Naive B cell (primary cell): ENCODE data around the gene ZBTB40. TPM values are rescaled to one million over a fixed set of nuclear protein-coding genes. Genes with fewer than 3 reads are reported as not detected.

Source experiments
- ATAC-seq, 2 donors: fragments of 150-1000 bp; cut with Tn5 transposase; 2 replicates each; pipeline ENCODE4 v1.10.0; 2021; ENCODE audit warnings: low read depth in 2 of 2, mild to moderate bottlenecking in 2 of 2, moderate library complexity in 2 of 2
- DNase-seq: peaks from one replicate; pipeline ENCODE4 v3.0.0; 2022
- H3K27ac Mint-ChIP-seq, 6 donors: one replicate each; pipeline ENCODE4 v1.8.0; 2020 to 2022; ENCODE audit warnings: mild to moderate bottlenecking in 6 of 6, mixed read lengths in 6 of 6, moderate library complexity in 5 of 6, inconsistent platforms in 2 of 6
- H3K27me3 Mint-ChIP-seq, 3 donors: one replicate each; pipeline ENCODE4 v1.8.0; 2021 to 2022; ENCODE audit warnings: mixed read lengths in 3 of 3, mild to moderate bottlenecking in 1 of 3
- H3K36me3 Mint-ChIP-seq, 2 donors: one replicate each; pipeline ENCODE4 v1.8.0; 2020 to 2022; ENCODE audit warnings: mixed read lengths in 2 of 2, inconsistent platforms in 1 of 2, mild to moderate bottlenecking in 1 of 2
- H3K4me1 Mint-ChIP-seq, 3 donors: one replicate each; pipeline ENCODE4 v1.8.0; 2020 to 2022; ENCODE audit warnings: mixed read lengths in 3 of 3, inconsistent platforms in 1 of 3, mild to moderate bottlenecking in 1 of 3, moderate library complexity in 1 of 3
- H3K4me3 Mint-ChIP-seq, 8 donors: one replicate each; pipeline ENCODE4 v1.8.0; 2020 to 2022; ENCODE audit warnings: mild to moderate bottlenecking in 8 of 8, mixed read lengths in 8 of 8, moderate library complexity in 8 of 8, inconsistent platforms in 2 of 8
- H3K9me3 Mint-ChIP-seq, 7 donors: one replicate each; pipeline ENCODE4 v1.8.0; 2020 to 2022; ENCODE audit warnings: mixed read lengths in 7 of 7, mild to moderate bottlenecking in 5 of 7, inconsistent platforms in 2 of 7, moderate library complexity in 1 of 7
- polyA plus RNA-seq, 6 donors: library from polyadenylated mRNA; unstranded; fragments of 300-500 nt; fragmentation: Illumina TruSeq; gene quantifications; one replicate each; pipeline ENCODE4 v1.2.3, GENCODE V29; 2021; ENCODE audit warnings: low read depth in 6 of 6

ZBTB40 gene
- polyA plus RNA-seq, 6 donors from 2014 or later: 1.5 to 7.7 (median 3.4) TPM

DNA sequence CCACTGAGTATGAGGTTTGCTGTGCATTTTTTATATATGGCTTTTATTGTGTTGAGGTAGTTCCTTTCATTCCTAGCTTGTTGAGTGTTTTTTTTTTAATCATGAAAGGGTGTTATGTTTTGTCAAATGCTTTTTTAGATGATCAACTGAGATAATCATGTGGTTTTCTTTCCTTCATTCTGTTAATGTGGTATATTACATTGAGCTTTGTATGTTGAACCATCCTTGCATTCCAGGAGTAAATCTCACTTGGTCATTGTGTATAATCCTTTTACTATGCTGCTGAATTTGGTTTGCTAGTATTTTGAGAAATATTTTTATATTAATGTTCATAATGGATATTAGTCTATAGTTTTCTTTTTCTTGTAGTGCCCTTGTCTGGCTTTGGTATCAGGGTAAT lies 11.1 kb upstream of the ZBTB40 start:
- H3K4me1 Mint-ChIP-seq: no peaks in the 10 kb centered on the region

DNA sequence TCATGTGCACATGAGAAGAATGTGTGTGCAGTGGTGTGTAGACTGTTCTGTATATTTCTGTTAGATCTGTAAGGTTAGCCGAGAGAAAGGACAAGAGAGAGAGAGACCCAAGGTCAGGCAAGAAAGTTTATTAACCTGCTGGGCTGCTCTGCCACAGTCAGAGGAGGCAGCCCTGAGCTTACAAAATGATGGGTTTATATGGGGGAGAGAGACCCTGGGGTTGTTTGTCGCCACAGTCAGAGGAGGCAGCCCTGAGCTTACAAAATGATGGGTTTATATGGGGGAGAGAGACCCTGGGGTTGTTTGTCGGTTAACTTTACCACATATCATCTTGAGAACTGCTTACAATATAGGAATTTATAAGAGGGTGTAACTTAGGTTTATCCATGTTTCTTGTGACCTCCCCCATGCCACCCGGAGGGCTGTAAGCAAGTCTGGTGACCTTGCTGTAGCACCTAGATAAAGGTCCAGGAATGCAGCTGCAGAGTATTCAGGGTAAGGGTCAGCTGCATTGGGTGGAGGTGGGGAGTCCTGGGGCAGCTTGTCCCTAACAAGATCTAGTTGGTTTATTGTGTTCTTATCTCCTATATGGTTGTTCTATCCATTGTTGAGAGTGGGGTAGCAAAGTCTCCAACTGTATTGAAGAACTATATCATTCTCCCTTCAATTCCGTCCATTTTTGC lies 9.3 kb upstream of the ZBTB40 start:
- Mint-ChIP-seq H3K27ac (no peak overlapping the region), H3K27me3 (peaks cover 26 to 53% (median 53%) of the 10 kb centered on the region in 3 donors), H3K36me3 (peaks cover 18 to 21% of the 10 kb centered on the region in 2 donors), H3K4me1 (no peaks in the 10 kb centered on the region), H3K4me3 (no peak overlapping the region), H3K9me3 (peaks cover 9 to 36% (median 29%) of the 10 kb centered on the region in 7 donors)
- DNase-seq (no peak), ATAC-seq (no peak)

More for the DNA sequence above, 11.1 kb upstream of the ZBTB40 start:
- Mint-ChIP-seq H3K36me3 (peaks cover 18 to 21% of the 10 kb centered on the region in 2 donors), H3K4me3 (no peak overlapping the region), H3K27ac (no peak overlapping the region), H3K27me3 (peaks cover 26 to 50% (median 48%) of the 10 kb centered on the region in 3 donors), H3K9me3 (peaks cover 9 to 36% (median 29%) of the 10 kb centered on the region in 7 donors)
- DNase-seq (no peak), ATAC-seq (no peak)

DNA sequence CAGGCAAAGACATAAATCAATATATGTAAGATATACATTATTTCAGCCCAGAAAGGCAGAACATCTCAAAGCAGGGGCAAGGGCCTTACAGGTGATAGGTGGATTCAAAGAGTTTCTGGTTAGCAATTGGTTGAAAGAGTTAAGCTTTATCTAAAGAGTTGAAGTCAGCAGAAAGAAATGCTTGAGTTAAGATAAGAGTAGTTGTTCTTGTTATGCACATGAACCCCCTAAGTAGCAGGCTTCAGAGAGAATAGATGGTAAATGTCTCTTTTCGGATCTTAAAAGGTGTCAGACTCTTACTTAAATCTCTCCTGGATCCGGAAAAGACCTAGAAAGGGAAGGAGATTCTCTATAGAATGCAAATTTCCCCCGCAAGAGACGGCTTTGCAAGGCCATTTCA lies 8.3 kb upstream of the ZBTB40 start:
- peaks cover 18 to 21% of the 10 kb centered on the region in 2 donors for H3K36me3 Mint-ChIP-seq
- H3K9me3 Mint-ChIP-seq: peaks cover 9 to 36% (median 29%) of the 10 kb centered on the region in 7 donors
- no peak for ATAC-seq
- H3K4me3 Mint-ChIP-seq: no peak overlapping the region
- no peak for DNase-seq
- H3K27me3 Mint-ChIP-seq: peaks cover 21 to 47% (median 46%) of the 10 kb centered on the region in 3 donors
- peak overlapping the region in 1 of 6 donors; percentile 41 for H3K27ac Mint-ChIP-seq
- no peaks in the 10 kb centered on the region for H3K4me1 Mint-ChIP-seq

DNA sequence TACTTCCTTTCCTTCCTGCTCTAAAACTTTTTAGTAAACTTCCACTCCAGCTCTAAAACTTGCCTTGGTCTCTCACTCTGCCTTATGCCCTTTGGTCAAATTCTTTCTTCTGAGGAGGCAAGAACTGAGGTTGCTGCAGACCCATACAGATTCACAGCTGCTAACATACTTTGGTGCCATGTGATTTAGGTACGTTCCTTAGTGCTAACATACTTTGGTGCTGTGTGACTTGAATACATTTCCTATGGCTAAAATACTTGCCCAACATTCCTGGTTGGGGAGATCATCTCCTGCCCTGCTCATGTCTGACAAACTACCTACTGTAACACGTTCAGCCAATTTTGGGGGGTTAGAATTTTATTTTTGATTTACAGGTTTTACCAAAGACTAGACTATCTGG lies 6.8 kb upstream of the ZBTB40 start:
- H3K27me3 Mint-ChIP-seq: peaks cover 17 to 45% (median 37%) of the 10 kb centered on the region in 3 donors
- no peak overlapping the region for H3K4me3 Mint-ChIP-seq
- DNase-seq (no peak), ATAC-seq (no peak)
- peaks cover 8 to 27% (median 22%) of the 10 kb centered on the region in 7 donors for H3K9me3 Mint-ChIP-seq
- H3K4me1 Mint-ChIP-seq: no peaks in the 10 kb centered on the region
- peaks cover 11 to 21% of the 10 kb centered on the region in 2 donors for H3K36me3 Mint-ChIP-seq
- H3K27ac Mint-ChIP-seq: peak overlapping the region in 2 of 6 donors; percentile 18 to 60

DNA sequence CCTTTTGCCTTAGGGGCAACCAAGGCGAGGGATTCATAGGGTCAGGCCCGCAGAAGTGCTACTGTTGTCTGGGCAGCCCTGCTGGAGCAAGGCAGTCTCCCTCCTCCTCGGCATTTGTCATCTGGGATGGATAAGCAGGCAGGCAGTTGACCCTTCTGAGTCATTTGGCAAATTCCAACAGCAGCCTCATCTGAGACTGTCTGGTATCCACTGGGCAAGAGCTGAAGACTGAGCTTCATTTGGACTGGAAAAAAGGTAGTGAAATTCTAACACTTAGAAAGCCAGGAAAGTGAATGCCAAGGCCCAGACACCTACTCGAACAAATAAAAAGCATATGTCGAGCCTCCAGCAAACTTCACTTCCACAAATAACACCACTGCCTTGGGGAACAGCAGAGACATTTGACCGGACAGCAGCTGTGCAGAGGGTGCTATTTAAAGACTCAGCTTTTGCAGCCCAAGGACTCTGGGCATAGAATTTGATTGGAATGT lies 4.0 kb upstream of the ZBTB40 start:
- DNase-seq: no peak
- ATAC-seq: no peak
- Mint-ChIP-seq H3K9me3 (peaks cover 0 to 4% (median 0%) of the 10 kb centered on the region in 7 donors), H3K4me1 (peaks cover 9 to 12% (median 10%) of the 10 kb centered on the region in 3 donors), H3K27ac (no peak overlapping the region), H3K36me3 (no peaks in the 10 kb centered on the region), H3K27me3 (peaks cover 12 to 35% (median 27%) of the 10 kb centered on the region in 3 donors), H3K4me3 (no peak overlapping the region)

DNA sequence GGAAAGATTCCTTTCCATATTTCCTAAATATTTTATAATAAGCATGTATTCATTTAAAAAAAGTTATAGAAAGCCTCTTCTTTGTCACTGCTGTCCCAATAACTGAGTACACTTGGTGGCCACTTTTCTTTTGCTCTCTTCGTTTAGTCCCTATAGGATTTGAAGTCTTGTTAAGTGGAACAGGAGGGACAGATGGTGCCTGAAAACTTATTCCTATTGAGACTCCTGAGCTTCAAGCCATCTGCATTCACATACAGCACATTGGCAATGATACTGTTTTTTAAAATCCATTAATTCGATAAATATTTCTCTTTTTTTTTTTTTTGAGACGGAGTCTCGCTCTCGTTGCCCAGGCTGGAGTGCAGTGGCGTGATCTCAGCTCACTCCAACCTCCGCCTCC lies 2.0 kb upstream of the ZBTB40 start:
- H3K4me3 Mint-ChIP-seq: peak overlapping the region in 1 of 8 donors; percentile 48
- ATAC-seq (no peak), DNase-seq (no peak)
- H3K9me3 Mint-ChIP-seq: peaks cover 0 to 4% (median 0%) of the 10 kb centered on the region in 7 donors
- peaks cover 22 to 27% (median 25%) of the 10 kb centered on the region in 3 donors for H3K4me1 Mint-ChIP-seq
- peaks cover 0 to 4% of the 10 kb centered on the region in 2 donors for H3K36me3 Mint-ChIP-seq
- peaks cover 9 to 16% (median 16%) of the 10 kb centered on the region in 3 donors for H3K27me3 Mint-ChIP-seq
- H3K27ac Mint-ChIP-seq: no peak overlapping the region

DNA sequence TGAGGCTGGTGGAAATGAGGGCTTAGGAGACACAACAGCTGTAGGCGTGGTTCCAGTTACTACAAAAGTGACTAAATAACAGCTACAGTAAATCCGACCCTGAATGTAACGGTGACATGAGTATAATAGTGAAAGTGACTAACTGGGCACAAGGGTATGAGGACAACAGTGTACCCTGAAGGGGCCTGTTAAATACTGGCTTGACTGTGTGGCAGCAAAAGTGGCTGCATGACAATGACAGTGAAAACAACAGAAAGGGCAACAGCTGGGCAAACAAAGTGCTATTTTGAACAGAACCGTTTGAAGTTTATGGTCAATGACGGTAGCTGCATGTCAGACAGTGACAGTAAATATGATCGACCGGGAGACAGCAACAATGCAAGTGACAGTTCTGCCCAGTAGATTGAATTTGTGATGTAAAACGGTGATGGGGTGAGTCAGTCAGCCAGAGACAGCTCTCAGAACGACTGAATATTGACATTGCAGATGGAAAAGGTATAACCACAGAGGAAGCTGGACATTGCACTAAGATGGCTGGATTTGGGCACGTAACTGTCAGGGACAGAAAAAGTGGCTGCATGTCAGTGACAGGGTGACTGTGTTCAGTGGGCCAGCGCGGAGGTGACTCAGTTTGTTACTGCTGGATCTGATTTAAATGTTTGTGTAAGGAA lies 1.2 kb upstream of the ZBTB40 start:
- DNase-seq (no peak), ATAC-seq (no peak)
- Mint-ChIP-seq H3K4me1 (peaks cover 22 to 27% (median 26%) of the 10 kb centered on the region in 3 donors), H3K9me3 (peaks cover 0 to 2% (median 0%) of the 10 kb centered on the region in 7 donors), H3K27ac (peak overlapping the region; percentile 31 to 95 (median 76)), H3K4me3 (peak overlapping the region; percentile 68 to 97 (median 90)), H3K27me3 (peaks cover 5 to 11% (median 10%) of the 10 kb centered on the region in 3 donors), H3K36me3 (peaks cover 0 to 5% of the 10 kb centered on the region in 2 donors)

DNA sequence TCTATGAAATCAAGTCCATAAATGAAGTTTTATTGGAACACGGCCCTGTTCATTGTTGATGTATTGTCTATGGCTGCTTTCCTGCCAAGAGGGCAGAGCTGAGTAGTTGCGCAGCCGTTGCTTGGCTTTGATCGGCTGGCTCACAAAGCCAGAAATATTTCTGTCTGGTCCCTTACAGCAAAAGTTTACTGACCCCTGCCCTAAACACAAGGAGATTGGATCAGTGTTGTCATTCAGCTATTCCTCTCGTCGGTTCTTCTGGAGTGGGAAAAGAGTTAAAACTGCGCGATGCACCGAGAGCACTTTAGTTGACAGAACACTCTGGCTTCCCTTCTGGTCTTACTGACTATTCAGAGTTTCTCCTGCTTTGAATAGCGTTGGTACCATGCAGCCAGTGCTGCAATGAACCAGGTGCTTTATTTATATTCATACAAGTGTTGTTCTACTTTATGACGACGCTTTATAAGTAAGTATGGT lies 868 bp downstream of the ZBTB40 start:
- Mint-ChIP-seq H3K4me1 (peaks cover 27 to 34% (median 32%) of the 10 kb centered on the region in 3 donors), H3K36me3 (peaks cover 0 to 5% of the 10 kb centered on the region in 2 donors), H3K4me3 (peak overlapping the region; percentile 90 to 97 (median 94)), H3K9me3 (peaks cover 0 to 2% (median 0%) of the 10 kb centered on the region in 7 donors), H3K27ac (peak overlapping the region; percentile 81 to 99 (median 96)), H3K27me3 (no peaks in the 10 kb centered on the region)
- ATAC-seq: peak; percentile 5 to 14
- no peak for DNase-seq

DNA sequence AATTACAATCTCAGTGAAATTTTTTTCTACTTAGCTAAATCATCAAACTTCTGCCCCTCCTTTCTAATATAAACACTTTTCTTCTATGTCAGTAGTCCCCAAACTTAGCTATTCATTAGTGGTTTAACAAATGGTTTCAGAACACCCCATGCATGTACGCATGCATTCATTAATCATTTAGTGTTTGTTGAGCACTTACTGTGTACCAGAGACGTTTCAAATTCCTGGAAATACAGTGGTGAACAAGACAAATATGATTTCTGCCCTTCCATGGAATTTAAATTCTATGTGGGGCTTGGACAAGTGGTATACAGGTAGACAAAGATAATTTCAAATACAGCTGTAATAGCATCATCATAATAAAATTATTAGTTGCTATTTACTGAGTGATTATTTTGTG lies 1.5 kb downstream of the ZBTB40 start:
- H3K4me1 Mint-ChIP-seq: peaks cover 31 to 40% (median 39%) of the 10 kb centered on the region in 3 donors

DNA sequence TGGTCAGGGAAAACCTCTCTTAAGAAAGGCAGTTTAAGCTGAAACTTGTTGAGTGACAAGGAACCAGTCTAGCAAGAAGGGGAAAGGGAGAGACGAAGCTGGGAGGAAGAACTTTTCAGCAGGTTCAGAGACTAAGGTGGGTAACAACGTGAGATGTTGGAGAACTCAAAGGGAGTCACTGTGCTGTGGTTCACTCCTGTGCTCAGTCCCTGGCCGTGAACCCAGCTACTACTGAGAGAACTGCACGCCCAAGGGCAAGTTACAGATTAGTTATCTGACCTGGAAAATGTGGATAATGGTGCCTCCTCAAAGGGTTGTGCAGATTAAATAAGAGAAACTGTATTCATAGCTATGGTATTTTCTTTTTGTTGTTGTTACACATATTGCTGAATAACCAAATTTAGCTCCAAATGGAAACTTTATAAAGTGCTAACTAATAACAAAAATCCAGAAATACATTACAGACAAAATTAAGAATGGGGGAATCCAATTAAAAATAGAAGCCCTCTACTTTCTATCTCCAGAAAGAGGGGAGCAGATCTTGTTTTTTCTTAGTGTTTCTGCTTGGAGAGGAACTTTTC lies 2.9 kb downstream of the ZBTB40 start:
- Mint-ChIP-seq H3K4me3 (no peak overlapping the region), H3K27me3 (no peaks in the 10 kb centered on the region), H3K9me3 (peaks cover 0 to 2% (median 0%) of the 10 kb centered on the region in 7 donors), H3K27ac (peak overlapping the region in 1 of 6 donors; percentile 48), H3K36me3 (peaks cover 8 to 12% of the 10 kb centered on the region in 2 donors), H3K4me1 (peaks cover 35 to 45% (median 42%) of the 10 kb centered on the region in 3 donors)
- DNase-seq (no peak), ATAC-seq (no peak)

More for the DNA sequence above, 1.5 kb downstream of the ZBTB40 start:
- ATAC-seq (no peak), DNase-seq (no peak)
- peak overlapping the region; percentile 69 to 97 (median 94) for H3K4me3 Mint-ChIP-seq
- peak overlapping the region in 3 of 6 donors; percentile 1 to 99 (median 95) for H3K27ac Mint-ChIP-seq
- H3K9me3 Mint-ChIP-seq: peaks cover 0 to 2% (median 0%) of the 10 kb centered on the region in 7 donors
- H3K27me3 Mint-ChIP-seq: no peaks in the 10 kb centered on the region
- peaks cover 3 to 9% of the 10 kb centered on the region in 2 donors for H3K36me3 Mint-ChIP-seq

DNA sequence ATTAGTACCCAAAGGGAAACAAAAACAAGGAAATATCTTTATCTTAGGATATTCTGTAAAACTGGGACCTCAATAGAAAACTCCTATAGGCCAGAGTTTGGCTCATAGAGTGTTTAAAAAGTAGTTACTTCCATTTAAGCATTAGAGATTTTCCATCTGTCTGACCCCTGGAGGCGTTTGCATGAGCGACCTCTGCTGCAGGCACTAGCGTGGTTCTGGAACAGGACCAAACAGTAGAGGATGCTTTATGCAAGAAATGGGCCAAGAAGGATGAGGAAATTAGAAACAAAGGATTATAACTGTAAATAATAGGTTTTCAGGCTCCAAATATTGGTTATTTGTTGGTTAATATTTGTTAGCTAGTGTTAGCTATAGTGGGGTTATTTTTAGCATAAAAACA lies 5.7 kb downstream of the ZBTB40 start:
- Mint-ChIP-seq H3K4me3 (no peak overlapping the region), H3K9me3 (no peaks in the 10 kb centered on the region), H3K4me1 (peaks cover 44 to 56% (median 54%) of the 10 kb centered on the region in 3 donors), H3K27me3 (no peaks in the 10 kb centered on the region), H3K36me3 (peaks cover 8 to 12% of the 10 kb centered on the region in 2 donors), H3K27ac (no peak overlapping the region)
- ATAC-seq (no peak), DNase-seq (no peak)

DNA sequence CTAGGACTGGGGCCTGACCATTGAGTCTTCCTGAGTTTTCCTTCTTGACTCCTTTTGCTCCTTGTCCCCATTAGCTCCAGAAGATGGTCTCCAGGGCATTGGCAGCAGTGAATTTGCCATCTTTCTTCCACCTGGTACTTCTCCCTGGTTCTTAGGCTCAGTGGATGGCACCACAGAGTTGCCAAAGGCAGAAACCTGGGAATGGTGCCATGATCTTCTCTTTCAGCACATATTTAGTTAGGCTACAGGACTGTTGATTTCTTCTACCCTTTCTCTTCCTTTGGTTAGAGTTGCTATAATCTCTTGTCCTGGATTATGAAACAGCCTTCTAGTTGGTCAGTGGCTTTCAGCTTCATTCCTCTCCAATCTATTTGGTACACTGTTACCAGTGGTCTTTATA lies 6.2 kb downstream of the ZBTB40 start:
- Mint-ChIP-seq H3K27me3 (no peaks in the 10 kb centered on the region), H3K27ac (no peak overlapping the region), H3K9me3 (no peaks in the 10 kb centered on the region), H3K4me3 (no peak overlapping the region), H3K36me3 (peaks cover 8 to 13% of the 10 kb centered on the region in 2 donors), H3K4me1 (peaks cover 40 to 55% (median 50%) of the 10 kb centered on the region in 3 donors)
- DNase-seq (no peak), ATAC-seq (no peak)

DNA sequence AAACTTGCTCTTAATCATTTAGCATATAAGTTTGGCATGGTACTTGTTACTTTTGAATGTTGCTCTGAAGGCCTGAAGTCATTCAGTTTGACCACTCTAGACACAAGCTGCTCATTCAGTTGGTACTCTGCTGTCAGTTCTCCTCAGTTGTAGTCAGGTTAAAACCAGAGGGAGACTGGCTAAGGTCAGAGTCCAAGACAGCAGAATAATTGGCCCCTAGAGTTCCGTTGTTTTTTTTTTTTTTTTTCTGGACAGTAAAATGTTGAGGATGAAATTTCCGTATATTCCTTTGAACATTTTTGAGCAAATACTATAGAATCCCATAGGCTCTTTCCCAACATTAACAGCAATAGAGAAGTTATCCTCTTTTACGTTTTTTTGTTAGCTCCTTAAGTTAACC lies 9.4 kb downstream of the ZBTB40 start:
- peaks cover 0 to 14% (median 7%) of the 10 kb centered on the region in 7 donors for H3K9me3 Mint-ChIP-seq
- H3K36me3 Mint-ChIP-seq: peaks cover 11 to 15% of the 10 kb centered on the region in 2 donors
- DNase-seq (no peak), ATAC-seq (no peak)
- H3K27me3 Mint-ChIP-seq: no peaks in the 10 kb centered on the region
- no peak overlapping the region for H3K4me3 Mint-ChIP-seq
- H3K27ac Mint-ChIP-seq: peak overlapping the region in 4 of 6 donors; percentile 26 to 86 (median 68)
- peaks cover 30 to 50% (median 36%) of the 10 kb centered on the region in 3 donors for H3K4me1 Mint-ChIP-seq
